ENCODE data around the gene H3-3A. TPM values are rescaled to one million over a fixed set of nuclear protein-coding genes. Genes with fewer than 3 reads are reported as not detected.

The H3-3A gene
- total and polyA plus RNA-seq, 2 experiments from 2014 or later: 913 to 2,407 TPM

DNA sequence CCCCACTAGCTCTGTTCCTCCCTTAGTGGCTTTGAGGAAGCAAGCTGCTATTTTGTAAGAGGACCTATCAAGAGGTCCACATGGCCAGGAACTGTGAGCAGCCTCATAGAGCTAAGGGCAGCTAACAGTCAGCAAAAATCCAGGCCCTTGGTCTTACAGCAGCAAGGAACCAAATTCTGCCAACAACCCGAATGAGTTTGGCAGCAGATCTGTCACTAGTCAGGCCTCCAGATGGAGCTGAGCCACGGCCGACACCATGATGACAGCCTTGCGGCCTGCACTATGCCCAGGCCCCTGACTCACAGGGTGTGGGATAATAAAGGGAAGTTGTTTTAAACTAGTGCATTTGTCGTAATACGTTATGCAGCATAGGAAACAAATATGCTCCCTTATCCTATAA lies 28.0 kb upstream of the H3-3A start:
- H4K20me1 ChIP-seq (replicated peaks; ENCODE audit: insufficient read depth): no peaks in the 10 kb centered on the region
- no peaks in the 10 kb centered on the region for H3K36me3 ChIP-seq (ENCODE audit: insufficient read depth)
- Mint-ChIP-seq H3K27me3 (ENCODE audit: insufficient read depth, low read depth, poor library complexity) (peaks cover 4% of the 10 kb centered on the region), H3K4me1 (no peaks in the 10 kb centered on the region), H3K9me3 (no peaks in the 10 kb centered on the region), H3K4me3 (no peak overlapping the region), H3K36me3 (ENCODE audit: low read depth) (no peaks in the 10 kb centered on the region), H3K27ac (no peak overlapping the region)
- H3F3A ChIP-seq (replicated peaks; ENCODE audit: low read depth): 0 out of 2 replicates have a peak, but pooled peaks cover 2% of the 10 kb centered on the region
- ATAC-seq: no peak
- H3K79me2 ChIP-seq (replicated peaks; ENCODE audit: insufficient read depth): no peaks in the 10 kb centered on the region
- H3K4me3 ChIP-seq: no peak overlapping the region
- H3K27ac ChIP-seq (ENCODE audit: low read depth): no peak overlapping the region
- DNase-seq (ENCODE audit: low spot score): no peak
- H3K27me3 ChIP-seq (ENCODE audit: insufficient read depth): no peaks in the 10 kb centered on the region
- TF ChIP-seq, protein P1, sequence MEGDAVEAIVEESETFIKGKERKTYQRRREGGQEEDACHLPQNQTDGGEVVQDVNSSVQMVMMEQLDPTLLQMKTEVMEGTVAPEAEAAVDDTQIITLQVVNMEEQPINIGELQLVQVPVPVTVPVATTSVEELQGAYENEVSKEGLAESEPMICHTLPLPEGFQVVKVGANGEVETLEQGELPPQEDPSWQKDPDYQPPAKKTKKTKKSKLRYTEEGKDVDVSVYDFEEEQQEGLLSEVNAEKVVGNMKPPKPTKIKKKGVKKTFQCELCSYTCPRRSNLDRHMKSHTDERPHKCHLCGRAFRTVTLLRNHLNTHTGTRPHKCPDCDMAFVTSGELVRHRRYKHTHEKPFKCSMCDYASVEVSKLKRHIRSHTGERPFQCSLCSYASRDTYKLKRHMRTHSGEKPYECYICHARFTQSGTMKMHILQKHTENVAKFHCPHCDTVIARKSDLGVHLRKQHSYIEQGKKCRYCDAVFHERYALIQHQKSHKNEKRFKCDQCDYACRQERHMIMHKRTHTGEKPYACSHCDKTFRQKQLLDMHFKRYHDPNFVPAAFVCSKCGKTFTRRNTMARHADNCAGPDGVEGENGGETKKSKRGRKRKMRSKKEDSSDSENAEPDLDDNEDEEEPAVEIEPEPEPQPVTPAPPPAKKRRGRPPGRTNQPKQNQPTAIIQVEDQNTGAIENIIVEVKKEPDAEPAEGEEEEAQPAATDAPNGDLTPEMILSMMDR (conservative IDR thresholded peaks at IDR 0.05; ENCODE audit: low read depth in 2 of 2): no peak
- TF ChIP-seq, protein P2, sequence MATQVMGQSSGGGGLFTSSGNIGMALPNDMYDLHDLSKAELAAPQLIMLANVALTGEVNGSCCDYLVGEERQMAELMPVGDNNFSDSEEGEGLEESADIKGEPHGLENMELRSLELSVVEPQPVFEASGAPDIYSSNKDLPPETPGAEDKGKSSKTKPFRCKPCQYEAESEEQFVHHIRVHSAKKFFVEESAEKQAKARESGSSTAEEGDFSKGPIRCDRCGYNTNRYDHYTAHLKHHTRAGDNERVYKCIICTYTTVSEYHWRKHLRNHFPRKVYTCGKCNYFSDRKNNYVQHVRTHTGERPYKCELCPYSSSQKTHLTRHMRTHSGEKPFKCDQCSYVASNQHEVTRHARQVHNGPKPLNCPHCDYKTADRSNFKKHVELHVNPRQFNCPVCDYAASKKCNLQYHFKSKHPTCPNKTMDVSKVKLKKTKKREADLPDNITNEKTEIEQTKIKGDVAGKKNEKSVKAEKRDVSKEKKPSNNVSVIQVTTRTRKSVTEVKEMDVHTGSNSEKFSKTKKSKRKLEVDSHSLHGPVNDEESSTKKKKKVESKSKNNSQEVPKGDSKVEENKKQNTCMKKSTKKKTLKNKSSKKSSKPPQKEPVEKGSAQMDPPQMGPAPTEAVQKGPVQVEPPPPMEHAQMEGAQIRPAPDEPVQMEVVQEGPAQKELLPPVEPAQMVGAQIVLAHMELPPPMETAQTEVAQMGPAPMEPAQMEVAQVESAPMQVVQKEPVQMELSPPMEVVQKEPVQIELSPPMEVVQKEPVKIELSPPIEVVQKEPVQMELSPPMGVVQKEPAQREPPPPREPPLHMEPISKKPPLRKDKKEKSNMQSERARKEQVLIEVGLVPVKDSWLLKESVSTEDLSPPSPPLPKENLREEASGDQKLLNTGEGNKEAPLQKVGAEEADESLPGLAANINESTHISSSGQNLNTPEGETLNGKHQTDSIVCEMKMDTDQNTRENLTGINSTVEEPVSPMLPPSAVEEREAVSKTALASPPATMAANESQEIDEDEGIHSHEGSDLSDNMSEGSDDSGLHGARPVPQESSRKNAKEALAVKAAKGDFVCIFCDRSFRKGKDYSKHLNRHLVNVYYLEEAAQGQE (IDR thresholded peaks at IDR 0.05; ENCODE audit: unreplicated experiment): no peak
- TF ChIP-seq NANOG (IDR thresholded peaks at IDR 0.05; ENCODE audit: borderline replicate concordance) (no peak), CREB1 (CRISPR knock-in tag; IDR thresholded peaks at IDR 0.05; ENCODE audit: low read depth) (no peak), ZNF114 (CRISPR knock-in tag; IDR thresholded peaks at IDR 0.05) (no peak), EZH2phosphoT487 (IDR thresholded peaks at IDR 0.05; ENCODE audit: unreplicated experiment) (no peak), JUNB (IDR thresholded peaks at IDR 0.05; ENCODE audit: unreplicated experiment) (no peak), POLR2AphosphoS5 (IDR thresholded peaks at IDR 0.05; ENCODE audit: low read depth) (no peak), STAT1 (IDR thresholded peaks at IDR 0.05; ENCODE audit: unreplicated experiment) (no peak), ZNF331 (CRISPR knock-in tag; IDR thresholded peaks at IDR 0.05; ENCODE audit: low read depth) (no peak), EZH2 (IDR thresholded peaks at IDR 0.05; ENCODE audit: low read depth, unreplicated experiment) (no peak)
- TF ChIP-seq, protein P3, sequence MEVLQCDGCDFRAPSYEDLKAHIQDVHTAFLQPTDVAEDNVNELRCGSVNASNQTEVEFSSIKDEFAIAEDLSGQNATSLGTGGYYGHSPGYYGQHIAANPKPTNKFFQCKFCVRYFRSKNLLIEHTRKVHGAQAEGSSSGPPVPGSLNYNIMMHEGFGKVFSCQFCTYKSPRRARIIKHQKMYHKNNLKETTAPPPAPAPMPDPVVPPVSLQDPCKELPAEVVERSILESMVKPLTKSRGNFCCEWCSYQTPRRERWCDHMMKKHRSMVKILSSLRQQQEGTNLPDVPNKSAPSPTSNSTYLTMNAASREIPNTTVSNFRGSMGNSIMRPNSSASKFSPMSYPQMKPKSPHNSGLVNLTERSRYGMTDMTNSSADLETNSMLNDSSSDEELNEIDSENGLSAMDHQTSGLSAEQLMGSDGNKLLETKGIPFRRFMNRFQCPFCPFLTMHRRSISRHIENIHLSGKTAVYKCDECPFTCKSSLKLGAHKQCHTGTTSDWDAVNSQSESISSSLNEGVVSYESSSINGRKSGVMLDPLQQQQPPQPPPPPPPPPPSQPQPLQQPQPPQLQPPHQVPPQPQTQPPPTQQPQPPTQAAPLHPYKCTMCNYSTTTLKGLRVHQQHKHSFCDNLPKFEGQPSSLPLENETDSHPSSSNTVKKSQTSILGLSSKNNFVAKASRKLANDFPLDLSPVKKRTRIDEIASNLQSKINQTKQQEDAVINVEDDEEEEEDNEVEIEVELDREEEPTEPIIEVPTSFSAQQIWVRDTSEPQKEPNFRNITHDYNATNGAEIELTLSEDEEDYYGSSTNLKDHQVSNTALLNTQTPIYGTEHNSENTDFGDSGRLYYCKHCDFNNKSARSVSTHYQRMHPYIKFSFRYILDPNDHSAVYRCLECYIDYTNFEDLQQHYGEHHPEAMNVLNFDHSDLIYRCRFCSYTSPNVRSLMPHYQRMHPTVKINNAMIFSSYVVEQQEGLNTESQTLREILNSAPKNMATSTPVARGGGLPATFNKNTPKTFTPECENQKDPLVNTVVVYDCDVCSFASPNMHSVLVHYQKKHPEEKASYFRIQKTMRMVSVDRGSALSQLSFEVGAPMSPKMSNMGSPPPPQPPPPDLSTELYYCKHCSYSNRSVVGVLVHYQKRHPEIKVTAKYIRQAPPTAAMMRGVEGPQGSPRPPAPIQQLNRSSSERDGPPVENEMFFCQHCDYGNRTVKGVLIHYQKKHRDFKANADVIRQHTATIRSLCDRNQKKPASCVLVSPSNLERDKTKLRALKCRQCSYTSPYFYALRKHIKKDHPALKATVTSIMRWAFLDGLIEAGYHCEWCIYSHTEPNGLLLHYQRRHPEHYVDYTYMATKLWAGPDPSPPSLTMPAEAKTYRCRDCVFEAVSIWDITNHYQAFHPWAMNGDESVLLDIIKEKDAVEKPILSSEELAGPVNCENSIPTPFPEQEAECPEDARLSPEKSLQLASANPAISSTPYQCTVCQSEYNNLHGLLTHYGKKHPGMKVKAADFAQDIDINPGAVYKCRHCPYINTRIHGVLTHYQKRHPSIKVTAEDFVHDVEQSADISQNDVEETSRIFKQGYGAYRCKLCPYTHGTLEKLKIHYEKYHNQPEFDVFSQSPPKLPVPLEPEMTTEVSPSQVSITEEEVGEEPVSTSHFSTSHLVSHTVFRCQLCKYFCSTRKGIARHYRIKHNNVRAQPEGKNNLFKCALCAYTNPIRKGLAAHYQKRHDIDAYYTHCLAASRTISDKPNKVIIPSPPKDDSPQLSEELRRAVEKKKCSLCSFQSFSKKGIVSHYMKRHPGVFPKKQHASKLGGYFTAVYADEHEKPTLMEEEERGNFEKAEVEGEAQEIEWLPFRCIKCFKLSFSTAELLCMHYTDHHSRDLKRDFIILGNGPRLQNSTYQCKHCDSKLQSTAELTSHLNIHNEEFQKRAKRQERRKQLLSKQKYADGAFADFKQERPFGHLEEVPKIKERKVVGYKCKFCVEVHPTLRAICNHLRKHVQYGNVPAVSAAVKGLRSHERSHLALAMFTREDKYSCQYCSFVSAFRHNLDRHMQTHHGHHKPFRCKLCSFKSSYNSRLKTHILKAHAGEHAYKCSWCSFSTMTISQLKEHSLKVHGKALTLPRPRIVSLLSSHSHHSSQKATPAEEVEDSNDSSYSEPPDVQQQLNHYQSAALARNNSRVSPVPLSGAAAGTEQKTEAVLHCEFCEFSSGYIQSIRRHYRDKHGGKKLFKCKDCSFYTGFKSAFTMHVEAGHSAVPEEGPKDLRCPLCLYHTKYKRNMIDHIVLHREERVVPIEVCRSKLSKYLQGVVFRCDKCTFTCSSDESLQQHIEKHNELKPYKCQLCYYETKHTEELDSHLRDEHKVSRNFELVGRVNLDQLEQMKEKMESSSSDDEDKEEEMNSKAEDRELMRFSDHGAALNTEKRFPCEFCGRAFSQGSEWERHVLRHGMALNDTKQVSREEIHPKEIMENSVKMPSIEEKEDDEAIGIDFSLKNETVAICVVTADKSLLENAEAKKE (CRISPR knock-in tag; IDR thresholded peaks at IDR 0.05): no peak
- TF ChIP-seq, protein P4, sequence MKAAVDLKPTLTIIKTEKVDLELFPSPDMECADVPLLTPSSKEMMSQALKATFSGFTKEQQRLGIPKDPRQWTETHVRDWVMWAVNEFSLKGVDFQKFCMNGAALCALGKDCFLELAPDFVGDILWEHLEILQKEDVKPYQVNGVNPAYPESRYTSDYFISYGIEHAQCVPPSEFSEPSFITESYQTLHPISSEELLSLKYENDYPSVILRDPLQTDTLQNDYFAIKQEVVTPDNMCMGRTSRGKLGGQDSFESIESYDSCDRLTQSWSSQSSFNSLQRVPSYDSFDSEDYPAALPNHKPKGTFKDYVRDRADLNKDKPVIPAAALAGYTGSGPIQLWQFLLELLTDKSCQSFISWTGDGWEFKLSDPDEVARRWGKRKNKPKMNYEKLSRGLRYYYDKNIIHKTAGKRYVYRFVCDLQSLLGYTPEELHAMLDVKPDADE (IDR thresholded peaks at IDR 0.05): no peak
- H2AFZ ChIP-seq: peak overlapping the region; percentile 66; the same call in 1 of the 2 replicates
- no peaks in the 10 kb centered on the region for H3K9me2 ChIP-seq (ENCODE audit: insufficient read depth)
- H3K4me2 ChIP-seq: no peak overlapping the region
- H3K4me1 ChIP-seq (ENCODE audit: insufficient read depth): no peaks in the 10 kb centered on the region

Measured in GM23338 (cell line).